Measurements from ENCODE around the gene GHSR. TPM values are rescaled to one million over a fixed set of nuclear protein-coding genes. Genes with fewer than 3 reads are reported as not detected.

The GHSR gene
- total and polyA plus RNA-seq, 2 experiments from 2014 or later: not detected

GRCh38 chr3:172471903-172472302 lies 23.6 kb upstream of the GHSR start:
- Histone ChIP-seq H3K27ac (no peak overlapping the region), H3K27me3 (no peaks in the 10 kb centered on the region), H3K9me3 (ENCODE audit: low read depth) (no peaks in the 10 kb centered on the region), H3K36me3 (no peaks in the 10 kb centered on the region), H3K4me1 (ENCODE audit: low read depth) (no peaks in the 10 kb centered on the region), H3K4me3 (no peak overlapping the region)
- no peak for DNase-seq (ENCODE audit: low read depth in 1 of 2, low spot score in 1 of 2)
- TF ChIP-seq, protein P1, sequence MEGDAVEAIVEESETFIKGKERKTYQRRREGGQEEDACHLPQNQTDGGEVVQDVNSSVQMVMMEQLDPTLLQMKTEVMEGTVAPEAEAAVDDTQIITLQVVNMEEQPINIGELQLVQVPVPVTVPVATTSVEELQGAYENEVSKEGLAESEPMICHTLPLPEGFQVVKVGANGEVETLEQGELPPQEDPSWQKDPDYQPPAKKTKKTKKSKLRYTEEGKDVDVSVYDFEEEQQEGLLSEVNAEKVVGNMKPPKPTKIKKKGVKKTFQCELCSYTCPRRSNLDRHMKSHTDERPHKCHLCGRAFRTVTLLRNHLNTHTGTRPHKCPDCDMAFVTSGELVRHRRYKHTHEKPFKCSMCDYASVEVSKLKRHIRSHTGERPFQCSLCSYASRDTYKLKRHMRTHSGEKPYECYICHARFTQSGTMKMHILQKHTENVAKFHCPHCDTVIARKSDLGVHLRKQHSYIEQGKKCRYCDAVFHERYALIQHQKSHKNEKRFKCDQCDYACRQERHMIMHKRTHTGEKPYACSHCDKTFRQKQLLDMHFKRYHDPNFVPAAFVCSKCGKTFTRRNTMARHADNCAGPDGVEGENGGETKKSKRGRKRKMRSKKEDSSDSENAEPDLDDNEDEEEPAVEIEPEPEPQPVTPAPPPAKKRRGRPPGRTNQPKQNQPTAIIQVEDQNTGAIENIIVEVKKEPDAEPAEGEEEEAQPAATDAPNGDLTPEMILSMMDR (IDR thresholded peaks at IDR 0.05; ENCODE audit: low read depth, low read length): no peak

- TF ChIP-seq, protein P1 (IDR thresholded peaks at IDR 0.05; ENCODE audit: low read depth, low read length): no peak
- no peak for DNase-seq (ENCODE audit: low read depth in 1 of 2, low spot score in 1 of 2)
- Histone ChIP-seq H3K27ac (no peak overlapping the region), H3K27me3 (no peaks in the 10 kb centered on the region), H3K4me3 (no peak overlapping the region), H3K9me3 (ENCODE audit: low read depth) (no peaks in the 10 kb centered on the region), H3K4me1 (ENCODE audit: low read depth) (no peaks in the 10 kb centered on the region), H3K36me3 (no peaks in the 10 kb centered on the region)
These were observed 22.3 kb upstream of the GHSR start for GRCh38 chr3:172470588-172470987.

DNA sequence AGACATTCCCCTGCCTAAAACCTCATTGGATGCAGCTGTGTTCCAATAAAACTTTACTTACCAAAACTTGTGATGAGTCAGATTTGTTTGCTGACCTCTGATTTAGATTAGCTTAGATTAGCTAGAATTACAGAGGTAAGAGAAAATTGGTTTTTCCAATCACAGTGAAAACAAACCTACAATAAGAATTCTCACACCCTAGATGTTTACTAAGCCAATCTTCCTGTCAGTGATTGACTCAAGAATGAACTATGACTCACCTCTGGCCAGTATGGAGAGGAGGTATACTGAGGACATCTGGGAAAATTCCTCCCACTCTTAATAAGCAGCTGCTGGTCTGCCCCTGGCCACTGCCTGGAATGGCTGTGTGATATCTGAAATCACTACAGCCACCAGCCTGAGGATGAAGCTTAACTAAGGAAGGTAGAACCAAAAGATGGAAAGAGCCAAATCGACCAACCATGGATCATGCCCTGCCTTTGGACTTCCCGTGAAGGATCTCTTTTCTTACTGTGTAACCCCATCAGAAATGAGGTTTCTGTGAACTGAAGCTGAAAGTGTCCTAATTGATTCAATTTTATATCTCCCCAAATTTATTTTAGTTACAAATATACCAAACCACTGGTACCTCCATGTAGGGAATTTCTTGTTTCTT lies 19.0 kb upstream of the GHSR start:
- Histone ChIP-seq H3K9me3 (ENCODE audit: low read depth) (no peaks in the 10 kb centered on the region), H3K36me3 (no peaks in the 10 kb centered on the region), H3K4me3 (no peak overlapping the region), H3K27me3 (no peaks in the 10 kb centered on the region), H3K27ac (no peak overlapping the region), H3K4me1 (ENCODE audit: low read depth) (no peaks in the 10 kb centered on the region)
- TF ChIP-seq, protein P1 (IDR thresholded peaks at IDR 0.05; ENCODE audit: low read depth, low read length): no peak
- peak in 1 of 2 donors; percentile 66 for DNase-seq (ENCODE audit: low read depth in 1 of 2, low spot score in 1 of 2)

DNA sequence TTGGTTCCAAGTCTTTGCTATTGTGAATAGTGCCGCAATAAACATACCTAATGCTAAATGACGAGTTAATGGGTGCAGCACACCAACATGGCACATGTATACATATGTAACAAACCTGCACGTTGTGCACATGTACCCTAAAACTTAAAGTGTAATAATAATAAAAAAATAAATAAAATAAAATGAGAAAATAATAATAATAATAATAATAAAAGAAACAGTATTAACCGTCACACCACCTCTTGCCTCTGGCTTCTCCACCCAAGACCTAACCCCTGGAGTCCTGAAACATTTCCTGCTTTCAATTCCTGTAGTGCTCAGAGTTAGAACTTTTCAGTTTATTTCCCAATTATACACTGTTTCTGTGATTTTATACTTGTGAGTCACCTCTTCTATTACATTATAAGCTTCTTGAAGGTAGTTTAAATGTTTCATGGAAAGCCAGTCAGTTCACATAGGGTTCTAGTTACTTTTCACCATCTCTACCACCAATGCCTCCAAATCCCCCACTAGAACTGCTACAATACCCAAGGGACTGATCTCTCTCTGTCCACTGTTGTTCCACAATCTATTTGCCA lies 18.4 kb upstream of the GHSR start:
- Histone ChIP-seq H3K4me1 (ENCODE audit: low read depth) (no peaks in the 10 kb centered on the region), H3K4me3 (no peak overlapping the region), H3K9me3 (ENCODE audit: low read depth) (no peaks in the 10 kb centered on the region), H3K27ac (no peak overlapping the region), H3K36me3 (no peaks in the 10 kb centered on the region), H3K27me3 (no peaks in the 10 kb centered on the region)
- TF ChIP-seq, protein P1 (IDR thresholded peaks at IDR 0.05; ENCODE audit: low read depth, low read length): no peak
- no peak for DNase-seq (ENCODE audit: low read depth in 1 of 2, low spot score in 1 of 2)

DNA sequence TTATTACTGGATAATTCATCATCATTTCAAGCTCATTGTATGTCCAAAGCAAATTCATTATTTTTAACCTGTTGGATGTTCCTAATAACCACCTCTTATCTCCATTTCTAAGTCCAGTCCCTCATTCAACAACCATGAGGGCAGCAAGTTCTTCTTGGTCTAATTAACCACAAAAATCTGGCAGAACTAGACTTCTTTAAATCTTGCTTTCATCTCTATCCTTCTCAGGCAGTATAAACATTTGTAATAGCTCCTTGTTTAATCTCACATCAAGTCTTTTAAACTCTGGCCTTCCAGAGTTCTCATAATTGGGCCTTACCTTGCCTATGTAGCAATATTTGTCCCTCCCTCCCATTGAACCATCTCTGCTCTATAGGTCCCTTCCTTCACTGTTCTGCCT lies 17.0 kb upstream of the GHSR start:
- TF ChIP-seq, protein P1 (IDR thresholded peaks at IDR 0.05; ENCODE audit: low read depth, low read length): no peak
- Histone ChIP-seq H3K4me3 (no peak overlapping the region), H3K36me3 (no peaks in the 10 kb centered on the region), H3K27ac (no peak overlapping the region), H3K9me3 (ENCODE audit: low read depth) (no peaks in the 10 kb centered on the region), H3K4me1 (ENCODE audit: low read depth) (no peaks in the 10 kb centered on the region), H3K27me3 (no peaks in the 10 kb centered on the region)
- DNase-seq (ENCODE audit: low read depth in 1 of 2, low spot score in 1 of 2): no peak

Data from cardiac muscle cell (in vitro differentiated cells and primary cell).